Neural progenitor cell (in vitro differentiated cells): ENCODE data around the gene TRAPPC12.

ENCODE experiments used
- EZH2 ChIP-seq: fragments of 200-600 bp; sonication (generic); IDR thresholded peaks from 2 replicates; pipeline ENCODE4 v1.6.1; 2017; ENCODE audit warnings: antibody characterized with exemption, mild to moderate bottlenecking, moderate library complexity
- EZH2phosphoT487 ChIP-seq: fragments of 200-600 bp; sonication (generic); IDR thresholded peaks from 2 replicates; pipeline ENCODE4 v1.6.1; 2017; ENCODE audit warnings: antibody characterized with exemption
- TF ChIP-seq, protein P1 (sequence below): fragments of 200-600 bp; sonication (generic); IDR thresholded peaks from 2 replicates; pipeline ENCODE4 v1.5.1; 2017; ENCODE audit warnings: antibody characterized with exemption, mild to moderate bottlenecking

DNA sequence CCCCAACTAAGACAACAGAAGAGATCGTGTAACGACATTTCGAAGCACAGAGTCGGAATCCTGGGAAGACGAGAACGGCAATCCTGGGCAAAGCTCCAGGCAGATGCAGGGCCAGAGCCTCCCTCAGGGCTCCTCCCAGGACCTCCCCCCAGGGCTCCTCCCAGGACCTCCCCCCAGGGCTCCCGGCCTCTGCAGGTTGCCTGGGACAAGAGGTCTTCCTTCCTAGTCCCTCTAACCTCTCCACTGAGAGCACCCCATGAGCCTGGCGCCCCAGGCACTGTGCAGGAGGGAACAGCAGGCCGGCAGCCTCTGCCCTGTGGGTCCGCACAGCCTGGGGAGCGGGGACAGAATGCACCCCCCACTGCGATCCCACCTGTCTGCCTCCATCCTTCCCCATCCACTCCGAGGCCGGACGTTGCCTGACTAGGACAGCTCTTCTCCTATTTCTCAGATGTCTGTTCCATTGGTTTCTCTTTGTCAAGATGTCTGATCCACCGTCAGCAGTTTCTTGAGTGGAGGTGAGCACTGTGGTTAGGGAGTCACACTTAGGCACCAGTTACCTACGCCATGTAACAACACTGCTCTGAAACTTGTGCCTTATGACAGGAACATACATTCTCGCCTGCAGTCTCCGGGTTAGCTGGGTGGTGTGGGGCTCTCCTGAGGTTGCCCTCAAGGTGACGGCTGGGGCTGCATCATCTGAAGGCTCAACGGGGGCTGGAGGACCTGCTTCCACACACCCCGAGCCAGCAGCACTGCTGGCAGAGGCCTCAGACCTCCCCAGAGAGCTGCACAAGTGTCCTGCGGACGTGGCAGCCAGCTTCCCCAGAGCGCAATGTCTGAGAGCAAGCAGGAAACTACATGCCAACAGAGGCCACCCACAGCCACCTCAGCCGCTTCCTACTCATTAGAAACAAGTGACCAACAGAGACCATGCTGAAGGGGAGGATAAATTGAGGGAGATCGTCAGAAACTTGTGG is 111.0 kb downstream of the TRAPPC12 start:
- TF ChIP-seq, protein P1, sequence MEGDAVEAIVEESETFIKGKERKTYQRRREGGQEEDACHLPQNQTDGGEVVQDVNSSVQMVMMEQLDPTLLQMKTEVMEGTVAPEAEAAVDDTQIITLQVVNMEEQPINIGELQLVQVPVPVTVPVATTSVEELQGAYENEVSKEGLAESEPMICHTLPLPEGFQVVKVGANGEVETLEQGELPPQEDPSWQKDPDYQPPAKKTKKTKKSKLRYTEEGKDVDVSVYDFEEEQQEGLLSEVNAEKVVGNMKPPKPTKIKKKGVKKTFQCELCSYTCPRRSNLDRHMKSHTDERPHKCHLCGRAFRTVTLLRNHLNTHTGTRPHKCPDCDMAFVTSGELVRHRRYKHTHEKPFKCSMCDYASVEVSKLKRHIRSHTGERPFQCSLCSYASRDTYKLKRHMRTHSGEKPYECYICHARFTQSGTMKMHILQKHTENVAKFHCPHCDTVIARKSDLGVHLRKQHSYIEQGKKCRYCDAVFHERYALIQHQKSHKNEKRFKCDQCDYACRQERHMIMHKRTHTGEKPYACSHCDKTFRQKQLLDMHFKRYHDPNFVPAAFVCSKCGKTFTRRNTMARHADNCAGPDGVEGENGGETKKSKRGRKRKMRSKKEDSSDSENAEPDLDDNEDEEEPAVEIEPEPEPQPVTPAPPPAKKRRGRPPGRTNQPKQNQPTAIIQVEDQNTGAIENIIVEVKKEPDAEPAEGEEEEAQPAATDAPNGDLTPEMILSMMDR: no peak
- TF ChIP-seq EZH2phosphoT487: no peak
- TF ChIP-seq EZH2: no peak
